ENCODE results near the gene ZNG1B. TPM values are rescaled to one million over a fixed set of nuclear protein-coding genes. Genes with fewer than 3 reads are reported as not detected.
"Not testable (repeated sequence)": the region's sequence is repeated elsewhere in the genome, so short reads cannot be mapped to it uniquely, and the experiment has no call there.

The ZNG1B gene
- total RNA-seq, 5 donors from 2014 or later (not counting 1 experiment from before 2014, with no cell fraction given), result 27.6 to 35.3 (median 33.4) TPM

GRCh38 chr2:113528126-113528525 is 90.6 kb downstream of the ZNG1B start:
- WGBS (ENCODE audit: insufficient coverage), result no CpG with 5 or more reads among the region's 5 CpGs

GRCh38 chr2:113528904-113529303 is 91.4 kb downstream of the ZNG1B start:
- H3K27me3 ChIP-seq (replicated peaks in 1 of 2; ENCODE audit: control insufficient read depth in 2 of 2, extremely low read depth in 1 of 2, insufficient read depth in 2 of 2, low read length in 1 of 2); H3K27ac Mint-ChIP-seq; H3K4me3 ChIP-seq (ENCODE audit: control insufficient read depth in 1 of 2, extremely low read depth in 1 of 2, low read length in 1 of 2); H3K27me3 Mint-ChIP-seq; CTCF ChIA-PET; ATAC-seq (replicated peaks in 1 of 4); H3K9me3 Mint-ChIP-seq; H3K36me3 ChIP-seq (ENCODE audit: control insufficient read depth in 2 of 2, extremely low read depth in 1 of 2, insufficient read depth in 1 of 2, low read length in 1 of 2); H3K4me1 ChIP-seq (ENCODE audit: control insufficient read depth in 1 of 2, extremely low read depth in 1 of 2, insufficient read depth in 2 of 2, low read length in 2 of 2); H3K9me3 ChIP-seq; POLR2A ChIA-PET; H3K27ac ChIP-seq (ENCODE audit: low read length); DNase-seq; H3K4me3 Mint-ChIP-seq; H3K4me1 Mint-ChIP-seq; H3K36me3 Mint-ChIP-seq: not testable (repeated sequence)
- no CpG with 5 or more reads among the region's 3 CpGs for whole genome bisulfite sequencing (ENCODE audit: insufficient coverage)

More at GRCh38 chr2:113528126-113528525, 90.6 kb downstream of the ZNG1B start:
- ATAC-seq (replicated peaks in 1 of 4); H3K4me1 ChIP-seq (ENCODE audit: control insufficient read depth in 1 of 2, extremely low read depth in 1 of 2, insufficient read depth in 2 of 2, low read length in 2 of 2); POLR2A ChIA-PET; H3K27me3 ChIP-seq (replicated peaks in 1 of 2; ENCODE audit: control insufficient read depth in 2 of 2, extremely low read depth in 1 of 2, insufficient read depth in 2 of 2, low read length in 1 of 2); H3K4me3 Mint-ChIP-seq; H3K27ac Mint-ChIP-seq; H3K4me3 ChIP-seq (ENCODE audit: control insufficient read depth in 1 of 2, extremely low read depth in 1 of 2, low read length in 1 of 2); H3K27me3 Mint-ChIP-seq; H3K4me1 Mint-ChIP-seq; H3K36me3 ChIP-seq (ENCODE audit: control insufficient read depth in 2 of 2, extremely low read depth in 1 of 2, insufficient read depth in 1 of 2, low read length in 1 of 2); H3K36me3 Mint-ChIP-seq; H3K9me3 ChIP-seq; DNase-seq; H3K27ac ChIP-seq (ENCODE audit: low read length); CTCF ChIA-PET; H3K9me3 Mint-ChIP-seq: not testable (repeated sequence)

GRCh38 chr2:113532991-113533390 is 95.5 kb downstream of the ZNG1B start:
- H3K36me3 ChIP-seq (ENCODE audit: control insufficient read depth in 2 of 2, extremely low read depth in 1 of 2, insufficient read depth in 1 of 2, low read length in 1 of 2); H3K9me3 ChIP-seq; H3K36me3 Mint-ChIP-seq; ATAC-seq (replicated peaks in 1 of 4); H3K27me3 ChIP-seq (replicated peaks in 1 of 2; ENCODE audit: control insufficient read depth in 2 of 2, extremely low read depth in 1 of 2, insufficient read depth in 2 of 2, low read length in 1 of 2); H3K4me1 ChIP-seq (ENCODE audit: control insufficient read depth in 1 of 2, extremely low read depth in 1 of 2, insufficient read depth in 2 of 2, low read length in 2 of 2); H3K27ac ChIP-seq (ENCODE audit: low read length); H3K27ac Mint-ChIP-seq; H3K9me3 Mint-ChIP-seq; H3K4me3 ChIP-seq (ENCODE audit: control insufficient read depth in 1 of 2, extremely low read depth in 1 of 2, low read length in 1 of 2); POLR2A ChIA-PET; DNase-seq; H3K4me1 Mint-ChIP-seq; H3K4me3 Mint-ChIP-seq; CTCF ChIA-PET; H3K27me3 Mint-ChIP-seq: not testable (repeated sequence)
- WGBS (ENCODE audit: insufficient coverage), result no CpG with 5 or more reads among the region's 4 CpGs

- POLR2A ChIA-PET; H3K36me3 ChIP-seq (ENCODE audit: control insufficient read depth in 2 of 2, extremely low read depth in 1 of 2, insufficient read depth in 1 of 2, low read length in 1 of 2); H3K27me3 Mint-ChIP-seq; H3K4me1 ChIP-seq (ENCODE audit: control insufficient read depth in 1 of 2, extremely low read depth in 1 of 2, insufficient read depth in 2 of 2, low read length in 2 of 2); CTCF ChIA-PET; H3K27ac Mint-ChIP-seq; DNase-seq; H3K4me3 Mint-ChIP-seq; H3K36me3 Mint-ChIP-seq; H3K4me3 ChIP-seq (ENCODE audit: control insufficient read depth in 1 of 2, extremely low read depth in 1 of 2, low read length in 1 of 2); ATAC-seq (replicated peaks in 1 of 4); H3K9me3 Mint-ChIP-seq; H3K4me1 Mint-ChIP-seq; H3K27me3 ChIP-seq (replicated peaks in 1 of 2; ENCODE audit: control insufficient read depth in 2 of 2, extremely low read depth in 1 of 2, insufficient read depth in 2 of 2, low read length in 1 of 2); H3K27ac ChIP-seq (ENCODE audit: low read length); H3K9me3 ChIP-seq: not testable (repeated sequence)
- no CpG with 5 or more reads among the region's 6 CpGs for WGBS (ENCODE audit: insufficient coverage)
Measured at GRCh38 chr2:113536573-113536972, 99.1 kb downstream of the ZNG1B start.

GRCh38 chr2:113540834-113541203 is 103.3 kb downstream of the ZNG1B start:
- H3K27ac ChIP-seq (ENCODE audit: low read length); H3K4me3 ChIP-seq (ENCODE audit: control insufficient read depth in 1 of 2, extremely low read depth in 1 of 2, low read length in 1 of 2); H3K27ac Mint-ChIP-seq; H3K9me3 ChIP-seq; H3K27me3 ChIP-seq (replicated peaks in 1 of 2; ENCODE audit: control insufficient read depth in 2 of 2, extremely low read depth in 1 of 2, insufficient read depth in 2 of 2, low read length in 1 of 2); POLR2A ChIA-PET; H3K36me3 ChIP-seq (ENCODE audit: control insufficient read depth in 2 of 2, extremely low read depth in 1 of 2, insufficient read depth in 1 of 2, low read length in 1 of 2); H3K27me3 Mint-ChIP-seq; H3K4me1 Mint-ChIP-seq; H3K4me1 ChIP-seq (ENCODE audit: control insufficient read depth in 1 of 2, extremely low read depth in 1 of 2, insufficient read depth in 2 of 2, low read length in 2 of 2); CTCF ChIA-PET; H3K36me3 Mint-ChIP-seq; ATAC-seq (replicated peaks in 1 of 4); DNase-seq; H3K9me3 Mint-ChIP-seq: not testable (repeated sequence)
- WGBS (ENCODE audit: insufficient coverage), result no CpG with 5 or more reads among the region's 5 CpGs
- peak overlapping the region; percentile 63 to 77 (median 73) for H3K4me3 Mint-ChIP-seq

GRCh38 chr2:113541204-113541975 is 103.9 kb downstream of the ZNG1B start:
- ATAC-seq (replicated peaks in 1 of 4) (peak; percentile 61 to 82 (median 76)), DNase-seq (peak in 16 of 35 experiments; percentile 0 to 29 (median 7))
- H3K4me1 Mint-ChIP-seq; CTCF ChIA-PET; POLR2A ChIA-PET; H3K4me1 ChIP-seq (ENCODE audit: control insufficient read depth in 1 of 2, extremely low read depth in 1 of 2, insufficient read depth in 2 of 2, low read length in 2 of 2); H3K27me3 Mint-ChIP-seq; H3K36me3 Mint-ChIP-seq; H3K9me3 Mint-ChIP-seq; H3K36me3 ChIP-seq (ENCODE audit: control insufficient read depth in 2 of 2, extremely low read depth in 1 of 2, insufficient read depth in 1 of 2, low read length in 1 of 2); H3K27me3 ChIP-seq (replicated peaks in 1 of 2; ENCODE audit: control insufficient read depth in 2 of 2, extremely low read depth in 1 of 2, insufficient read depth in 2 of 2, low read length in 1 of 2); H3K9me3 ChIP-seq; H3K27ac Mint-ChIP-seq; H3K27ac ChIP-seq (ENCODE audit: low read length): not testable (repeated sequence)
- under 1% methylated on average over 52 of the region's 71 CpGs for WGBS (ENCODE audit: insufficient coverage)
- H3K4me3 Mint-ChIP-seq, result peak overlapping the region; percentile 63 to 77 (median 73)
- H3K4me3 ChIP-seq (ENCODE audit: control insufficient read depth in 1 of 2, extremely low read depth in 1 of 2, low read length in 1 of 2), result peak overlapping the region; percentile 26 to 35

GRCh38 chr2:113541976-113542485 is 104.5 kb downstream of the ZNG1B start:
- DNase-seq (peak in 1 of 35 experiments; percentile 1), ATAC-seq (replicated peaks in 1 of 4) (peak; percentile 27 to 45 (median 40))
- H3K36me3 ChIP-seq (ENCODE audit: control insufficient read depth in 2 of 2, extremely low read depth in 1 of 2, insufficient read depth in 1 of 2, low read length in 1 of 2); H3K9me3 ChIP-seq; H3K4me1 Mint-ChIP-seq; H3K4me1 ChIP-seq (ENCODE audit: control insufficient read depth in 1 of 2, extremely low read depth in 1 of 2, insufficient read depth in 2 of 2, low read length in 2 of 2); CTCF ChIA-PET; H3K27ac ChIP-seq (ENCODE audit: low read length); H3K27ac Mint-ChIP-seq; H3K36me3 Mint-ChIP-seq; H3K27me3 Mint-ChIP-seq; H3K9me3 Mint-ChIP-seq; H3K27me3 ChIP-seq (replicated peaks in 1 of 2; ENCODE audit: control insufficient read depth in 2 of 2, extremely low read depth in 1 of 2, insufficient read depth in 2 of 2, low read length in 1 of 2); POLR2A ChIA-PET; H3K4me3 ChIP-seq (ENCODE audit: control insufficient read depth in 1 of 2, extremely low read depth in 1 of 2, low read length in 1 of 2): not testable (repeated sequence)
- WGBS (ENCODE audit: insufficient coverage), result under 1% methylated on average over 41 of the region's 64 CpGs
- peak overlapping the region; percentile 66 to 80 (median 76) for H3K4me3 Mint-ChIP-seq
